Epithelial cell of esophagus (primary cell): ENCODE measurements around the gene PUS3.

Source experiments
- DNase-seq: peaks from one replicate; pipeline ENCODE4 v3.0.0; 2010; ENCODE audit warnings: low read depth
- H3K4me3 ChIP-seq: 2 replicates; pipeline ENCODE4 v1.5.1; 2011; ENCODE audit warnings: mild to moderate bottlenecking, low read length, control low read depth
- TF ChIP-seq, protein P1 (sequence below): IDR thresholded peaks from 2 replicates; pipeline ENCODE4 v1.5.1; 2011; ENCODE audit warnings: low read depth, mild to moderate bottlenecking, low read length, control low read depth, inconsistent platforms; ENCODE audit not compliant: insufficient read depth; ENCODE audit errors: missing control alignments

The PUS3 gene

DNA sequence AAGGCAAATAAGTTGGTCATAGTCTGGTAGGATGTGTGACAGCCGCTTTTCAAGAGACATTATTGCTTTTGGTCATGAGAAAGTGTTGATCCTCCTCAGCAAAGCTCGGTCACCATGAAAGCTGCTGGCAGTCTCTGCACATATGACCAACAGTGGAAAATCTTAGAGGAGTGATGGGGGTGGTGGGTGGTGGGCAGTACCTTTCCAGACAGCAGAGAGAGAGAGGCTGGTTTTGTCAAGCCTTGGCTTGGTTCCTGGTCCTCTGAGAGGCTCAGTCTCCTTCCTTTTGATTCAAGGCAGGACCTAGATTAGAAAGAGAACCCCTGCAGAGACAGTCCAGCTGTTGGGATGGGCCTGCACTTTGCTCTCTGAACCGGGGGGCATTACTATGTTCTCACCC, 22.8 kb upstream of the PUS3 start:
- TF ChIP-seq, protein P1, sequence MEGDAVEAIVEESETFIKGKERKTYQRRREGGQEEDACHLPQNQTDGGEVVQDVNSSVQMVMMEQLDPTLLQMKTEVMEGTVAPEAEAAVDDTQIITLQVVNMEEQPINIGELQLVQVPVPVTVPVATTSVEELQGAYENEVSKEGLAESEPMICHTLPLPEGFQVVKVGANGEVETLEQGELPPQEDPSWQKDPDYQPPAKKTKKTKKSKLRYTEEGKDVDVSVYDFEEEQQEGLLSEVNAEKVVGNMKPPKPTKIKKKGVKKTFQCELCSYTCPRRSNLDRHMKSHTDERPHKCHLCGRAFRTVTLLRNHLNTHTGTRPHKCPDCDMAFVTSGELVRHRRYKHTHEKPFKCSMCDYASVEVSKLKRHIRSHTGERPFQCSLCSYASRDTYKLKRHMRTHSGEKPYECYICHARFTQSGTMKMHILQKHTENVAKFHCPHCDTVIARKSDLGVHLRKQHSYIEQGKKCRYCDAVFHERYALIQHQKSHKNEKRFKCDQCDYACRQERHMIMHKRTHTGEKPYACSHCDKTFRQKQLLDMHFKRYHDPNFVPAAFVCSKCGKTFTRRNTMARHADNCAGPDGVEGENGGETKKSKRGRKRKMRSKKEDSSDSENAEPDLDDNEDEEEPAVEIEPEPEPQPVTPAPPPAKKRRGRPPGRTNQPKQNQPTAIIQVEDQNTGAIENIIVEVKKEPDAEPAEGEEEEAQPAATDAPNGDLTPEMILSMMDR = no peak
- no peak for DNase-seq
- no peak overlapping the region for H3K4me3 ChIP-seq

DNA sequence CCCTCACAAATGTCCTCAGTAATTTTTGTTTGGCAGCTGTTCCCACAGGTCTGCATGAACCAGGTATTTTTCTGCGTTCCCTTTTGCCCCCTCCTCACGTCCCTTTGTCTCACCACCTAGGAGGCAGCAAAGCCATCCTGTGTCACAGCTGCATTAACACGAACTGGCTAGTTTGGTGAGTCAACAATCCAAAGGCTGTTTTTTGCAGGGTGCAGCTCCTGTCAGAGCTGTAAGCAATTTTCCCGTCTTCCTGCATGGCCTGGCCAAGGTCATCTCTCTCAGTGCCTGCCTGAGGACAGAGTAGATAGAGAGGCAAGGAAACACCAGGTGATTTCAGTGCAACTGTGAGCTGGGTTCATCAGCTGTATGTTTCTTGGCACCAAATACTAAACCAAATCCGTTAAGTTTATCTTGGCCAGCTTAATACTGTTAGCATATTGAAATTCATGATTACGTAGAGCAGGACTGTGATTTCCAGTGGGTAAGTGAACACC, 22.3 kb upstream of the PUS3 start:
- no peak overlapping the region for H3K4me3 ChIP-seq
- TF ChIP-seq, protein P1 = no peak
- no peak for DNase-seq

- H3K4me3 ChIP-seq = no peak overlapping the region
- TF ChIP-seq, protein P1 = no peak
- DNase-seq = no peak
These were observed 21.5 kb upstream of the PUS3 start for GRCh38 chr11:125924384-125925007.

DNA sequence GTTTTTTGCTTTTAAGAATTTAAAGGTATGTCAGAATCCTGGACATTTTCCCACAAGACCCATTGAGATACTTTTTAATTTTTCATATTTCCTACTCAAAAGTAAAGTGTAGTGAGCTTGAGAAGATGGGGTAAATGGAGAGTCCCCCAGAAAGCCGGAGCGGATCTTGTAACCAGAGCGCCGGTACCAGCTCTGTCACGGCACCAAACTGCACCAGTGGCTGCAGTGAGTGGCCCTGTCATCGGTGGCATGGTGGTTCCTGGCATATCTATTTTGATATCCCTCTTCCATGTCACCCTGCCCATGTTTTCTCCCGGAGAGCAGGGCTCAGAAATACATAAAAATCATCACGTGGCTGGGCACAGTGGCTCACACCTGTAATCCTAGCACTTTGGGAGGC, 20.6 kb upstream of the PUS3 start:
- TF ChIP-seq, protein P1 = no peak
- H3K4me3 ChIP-seq = no peak overlapping the region
- no peak for DNase-seq

- peak; percentile 80 for DNase-seq
These were observed 20.1 kb upstream of the PUS3 start for GRCh38 chr11:125923012-125923579.

DNA sequence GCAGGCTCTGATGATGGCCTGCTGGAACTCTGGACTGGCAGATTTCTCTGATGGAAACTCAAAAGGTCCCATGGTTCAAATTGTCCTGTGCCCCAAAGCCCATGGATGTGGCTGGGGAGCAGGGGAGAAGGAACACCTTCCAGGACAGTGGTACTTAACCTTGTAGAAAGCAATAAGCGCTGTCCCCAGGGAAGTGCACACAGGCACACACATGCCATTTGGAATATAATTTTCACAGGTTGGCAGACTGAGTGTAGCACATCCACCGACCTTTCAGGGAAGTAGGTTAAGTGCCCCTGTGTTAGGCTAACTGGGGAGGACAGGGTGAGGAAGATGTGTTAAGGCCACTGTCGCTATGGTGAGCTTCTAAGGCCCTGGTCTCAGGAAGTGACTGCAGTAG, 19.1 kb upstream of the PUS3 start:
- no peak for DNase-seq
- TF ChIP-seq, protein P1 = no peak
- no peak overlapping the region for H3K4me3 ChIP-seq

More at GRCh38 chr11:125923012-125923579, 20.1 kb upstream of the PUS3 start:
- TF ChIP-seq, protein P1 = peak; percentile 95
- no peak overlapping the region for H3K4me3 ChIP-seq

DNA sequence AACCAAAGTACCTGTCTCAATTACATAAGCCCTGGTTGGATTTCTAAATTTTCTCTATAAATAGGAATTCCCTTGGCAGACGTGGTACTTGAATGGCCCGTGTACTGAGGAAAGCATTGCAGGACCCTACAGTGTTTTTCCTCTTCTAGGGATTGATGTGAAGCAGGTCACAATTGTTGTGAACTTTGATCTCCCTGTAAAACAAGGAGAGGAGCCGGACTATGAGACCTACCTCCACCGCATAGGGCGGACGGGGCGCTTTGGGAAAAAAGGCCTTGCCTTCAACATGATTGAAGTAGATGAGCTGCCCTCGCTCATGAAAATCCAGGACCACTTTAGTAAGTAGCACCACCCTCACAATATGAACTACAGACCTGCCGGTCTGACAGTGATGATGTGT, 18.0 kb upstream of the PUS3 start:
- DNase-seq = no peak
- H3K4me3 ChIP-seq = no peak overlapping the region
- TF ChIP-seq, protein P1 = no peak
